Neural cell (in vitro differentiated cells): Measurements from ENCODE around the gene IFIT3.

Experiments
- EZH2 ChIP-seq: fragments of 200-600, 300-800 bp; shearing (Covaris generic), sonication (generic); IDR thresholded peaks from 2 replicates; pipeline ENCODE4 v1.6.1; 2014; ENCODE audit warnings: antibody characterized with exemption, low read length, borderline replicate concordance, mild to moderate bottlenecking; ENCODE audit not compliant: insufficient read depth, poor library complexity, severe bottlenecking
- POLR2AphosphoS5 ChIP-seq: IDR thresholded peaks from 2 replicates; pipeline ENCODE4 v1.6.1; 2012
- RAD21 ChIP-seq: fragments of 450-650 bp; conservative IDR thresholded peaks from 2 replicates; pipeline ENCODE4 v1.6.1; 2014; ENCODE audit warnings: antibody characterized with exemption, mild to moderate bottlenecking, moderate library complexity
- TAF1 ChIP-seq: IDR thresholded peaks from 2 replicates; pipeline ENCODE4 v1.6.1; 2012; ENCODE audit warnings: low read depth
- TF ChIP-seq, protein P1 (sequence below): fragments of 450-650 bp; IDR thresholded peaks from 2 replicates; pipeline ENCODE4 v1.5.1; 2014; ENCODE audit warnings: antibody characterized with exemption, mild to moderate bottlenecking, moderate library complexity; ENCODE audit not compliant: poor library complexity, severe bottlenecking

DNA sequence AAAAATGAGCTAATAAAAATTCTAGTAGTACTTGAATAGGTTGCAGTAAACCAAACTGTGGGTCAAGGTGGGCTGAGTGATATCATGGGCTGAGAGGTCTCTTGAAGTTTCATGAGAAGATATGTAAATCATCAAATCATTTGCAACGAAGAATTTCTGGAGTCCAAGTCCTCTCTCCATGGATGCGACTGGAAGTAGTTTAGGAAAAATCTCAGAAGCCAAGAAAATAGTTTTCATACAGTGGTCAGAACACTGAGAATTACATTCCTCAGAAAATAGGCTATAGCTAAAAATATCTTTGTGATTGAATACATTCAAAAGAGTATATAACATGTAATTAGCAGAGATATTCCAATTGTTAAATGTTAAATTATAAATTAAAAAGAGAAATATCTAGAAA is 61.0 kb downstream of the IFIT3 start:
- TF ChIP-seq TAF1: no peak
- TF ChIP-seq, protein P1, sequence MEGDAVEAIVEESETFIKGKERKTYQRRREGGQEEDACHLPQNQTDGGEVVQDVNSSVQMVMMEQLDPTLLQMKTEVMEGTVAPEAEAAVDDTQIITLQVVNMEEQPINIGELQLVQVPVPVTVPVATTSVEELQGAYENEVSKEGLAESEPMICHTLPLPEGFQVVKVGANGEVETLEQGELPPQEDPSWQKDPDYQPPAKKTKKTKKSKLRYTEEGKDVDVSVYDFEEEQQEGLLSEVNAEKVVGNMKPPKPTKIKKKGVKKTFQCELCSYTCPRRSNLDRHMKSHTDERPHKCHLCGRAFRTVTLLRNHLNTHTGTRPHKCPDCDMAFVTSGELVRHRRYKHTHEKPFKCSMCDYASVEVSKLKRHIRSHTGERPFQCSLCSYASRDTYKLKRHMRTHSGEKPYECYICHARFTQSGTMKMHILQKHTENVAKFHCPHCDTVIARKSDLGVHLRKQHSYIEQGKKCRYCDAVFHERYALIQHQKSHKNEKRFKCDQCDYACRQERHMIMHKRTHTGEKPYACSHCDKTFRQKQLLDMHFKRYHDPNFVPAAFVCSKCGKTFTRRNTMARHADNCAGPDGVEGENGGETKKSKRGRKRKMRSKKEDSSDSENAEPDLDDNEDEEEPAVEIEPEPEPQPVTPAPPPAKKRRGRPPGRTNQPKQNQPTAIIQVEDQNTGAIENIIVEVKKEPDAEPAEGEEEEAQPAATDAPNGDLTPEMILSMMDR: no peak
- no peak for TF ChIP-seq POLR2AphosphoS5
- no peak for TF ChIP-seq EZH2
- no peak for TF ChIP-seq RAD21
